Trophoblast cell (in vitro differentiated cells and primary cell): Measurements from ENCODE around the gene MCF2L.

Experiments used
- DNase-seq, 2 donors: peaks; one replicate each; pipeline ENCODE4 v3.0.0-alpha.2; 2016
- H2AFZ ChIP-seq: 2 replicates; pipeline ENCODE4 v1.6.1; 2013; ENCODE audit warnings: low read length, moderate library complexity, mild to moderate bottlenecking; ENCODE audit not compliant: insufficient read depth, poor library complexity
- H2AK5ac ChIP-seq: 2 replicates; pipeline ENCODE4 v1.6.1; 2013; ENCODE audit warnings: mild to moderate bottlenecking, low read length
- H2BK120ac ChIP-seq: 2 replicates; pipeline ENCODE4 v1.6.1; 2013; ENCODE audit warnings: low read length, mild to moderate bottlenecking, moderate library complexity; ENCODE audit not compliant: insufficient read depth, poor library complexity
- H2BK12ac ChIP-seq: 2 replicates; pipeline ENCODE4 v1.6.1; 2013; ENCODE audit warnings: mild to moderate bottlenecking, low read length, moderate library complexity
- H2BK5ac ChIP-seq: 2 replicates; pipeline ENCODE4 v1.6.1; 2013; ENCODE audit warnings: low read length, low read depth, moderate library complexity, mild to moderate bottlenecking; ENCODE audit not compliant: poor library complexity
- H3K14ac ChIP-seq: 2 replicates; pipeline ENCODE4 v1.6.1; 2013; ENCODE audit warnings: mild to moderate bottlenecking, low read length
- H3K18ac ChIP-seq: 2 replicates; pipeline ENCODE4 v1.6.1; 2013; ENCODE audit warnings: mild to moderate bottlenecking, low read length
- H3K23ac ChIP-seq: 2 replicates; pipeline ENCODE4 v1.6.1; 2013; ENCODE audit warnings: low read length
- H3K27ac ChIP-seq: 2 replicates; pipeline ENCODE4 v1.5.1; 2013; ENCODE audit warnings: low read depth, mild to moderate bottlenecking, inconsistent platforms, low read length, moderate library complexity
- H3K27me3 ChIP-seq: 2 replicates; pipeline ENCODE4 v1.6.1; 2013; ENCODE audit warnings: inconsistent platforms, mild to moderate bottlenecking, low read length, moderate library complexity; ENCODE audit not compliant: insufficient read depth
- H3K36me3 ChIP-seq, 2 experiments: 1 replicate in 1 of 2; 2 replicates in 1 of 2; pipeline ENCODE4 v1.6.1; 2013; ENCODE audit warnings: low read length in 2 of 2, mild to moderate bottlenecking in 2 of 2, moderate library complexity in 1 of 2; ENCODE audit not compliant: insufficient read depth in 2 of 2, control insufficient read depth in 1 of 2
- H3K4ac ChIP-seq: 2 replicates; pipeline ENCODE4 v1.6.1; 2013; ENCODE audit warnings: low read depth, mild to moderate bottlenecking, low read length, moderate library complexity
- H3K4me1 ChIP-seq, 2 experiments: 1 replicate in 1 of 2; 2 replicates in 1 of 2; pipeline ENCODE4 v1.6.1; 2013; ENCODE audit warnings: low read length in 2 of 2, mild to moderate bottlenecking in 2 of 2, moderate library complexity in 1 of 2; ENCODE audit not compliant: insufficient read depth in 2 of 2, control insufficient read depth in 1 of 2
- H3K4me2 ChIP-seq: 2 replicates; pipeline ENCODE4 v1.6.1; 2013; ENCODE audit warnings: inconsistent platforms, mild to moderate bottlenecking, low read length, moderate library complexity
- H3K4me3 ChIP-seq: 2 replicates; pipeline ENCODE4 v1.5.1; 2013; ENCODE audit warnings: mild to moderate bottlenecking, low read depth, low read length, inconsistent platforms
- H3K79me1 ChIP-seq: one replicate; pipeline ENCODE4 v1.6.1; 2013; ENCODE audit warnings: low read length
- H3K79me2 ChIP-seq: 2 replicates; pipeline ENCODE4 v1.6.1; 2013; ENCODE audit warnings: low read length, mild to moderate bottlenecking; ENCODE audit not compliant: control insufficient read depth, insufficient read depth, poor library complexity
- H3K9ac ChIP-seq: 2 replicates; pipeline ENCODE4 v1.6.1; 2013; ENCODE audit warnings: mild to moderate bottlenecking, low read length
- H3K9me3 ChIP-seq: 2 replicates; pipeline ENCODE4 v1.6.1; 2013; ENCODE audit warnings: low read depth, mild to moderate bottlenecking, control low read depth, inconsistent platforms, low read length; ENCODE audit not compliant: insufficient read depth
- H4K12ac ChIP-seq: 2 replicates; pipeline ENCODE4 v1.6.1; 2013; ENCODE audit warnings: low read depth, mild to moderate bottlenecking, low read length, moderate library complexity
- H4K8ac ChIP-seq: 2 replicates; pipeline ENCODE4 v1.6.1; 2013; ENCODE audit warnings: low read depth, mild to moderate bottlenecking, low read length, moderate library complexity
- H4K91ac ChIP-seq: one replicate; pipeline ENCODE4 v1.6.1; 2013; ENCODE audit warnings: low read depth, mild to moderate bottlenecking, low read length, moderate library complexity
- WGBS: extraction: QIAGEN DNeasy Blood & Tissue Kit; methylation state at CpG from one replicate; pipeline ENCODE4 v1.1.7; 2013; ENCODE audit warnings: missing lambda C conversion rate; ENCODE audit not compliant: insufficient read length, insufficient coverage; ENCODE audit errors: extremely low coverage; 5-methylcytosine and 5-hydroxymethylcytosine counted together

Gene MCF2L

DNA sequence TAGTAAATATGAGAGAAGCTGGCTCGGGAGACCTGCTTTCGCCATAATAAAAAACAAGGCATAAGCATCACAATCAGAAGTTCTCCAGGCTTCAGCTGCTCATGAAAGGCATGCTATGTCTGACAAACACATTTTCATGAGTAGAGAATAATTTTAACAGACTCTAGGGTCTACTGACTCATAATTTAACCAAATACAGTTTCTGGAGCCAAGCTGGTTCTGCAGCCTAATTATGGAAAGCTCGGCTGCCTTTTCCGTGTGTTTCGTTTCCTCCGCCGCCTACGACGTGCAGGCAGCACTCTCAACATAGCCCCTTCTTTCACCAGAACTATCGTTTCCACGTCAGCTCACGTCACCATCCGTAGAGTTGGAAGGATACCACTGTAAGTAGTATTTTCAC, 5.7 kb downstream of the MCF2L start:
- Histone ChIP-seq H3K9me3 (peaks cover 15% of the 10 kb centered on the region), H2AK5ac (no peak overlapping the region), H4K8ac (no peak overlapping the region), H4K12ac (no peak overlapping the region), H3K14ac (no peak overlapping the region), H4K91ac (no peak overlapping the region), H2BK12ac (no peak overlapping the region), H2BK5ac (no peak overlapping the region), H3K4ac (no peak overlapping the region), H3K27ac (no peak overlapping the region), H3K4me1 (no peaks in the 10 kb centered on the region), H3K79me1 (no peaks in the 10 kb centered on the region), H3K23ac (no peak overlapping the region), H2BK120ac (no peak overlapping the region), H2AFZ (no peak overlapping the region), H3K79me2 (no peaks in the 10 kb centered on the region), H3K18ac (no peak overlapping the region), H3K27me3 (peaks cover 7% of the 10 kb centered on the region), H3K4me2 (no peak overlapping the region), H3K36me3 (no peaks in the 10 kb centered on the region), H3K9ac (no peak overlapping the region), H3K4me3 (no peak overlapping the region)
- no peak for DNase-seq
- no CpG with 5 or more reads among the region's 13 CpGs for WGBS

DNA sequence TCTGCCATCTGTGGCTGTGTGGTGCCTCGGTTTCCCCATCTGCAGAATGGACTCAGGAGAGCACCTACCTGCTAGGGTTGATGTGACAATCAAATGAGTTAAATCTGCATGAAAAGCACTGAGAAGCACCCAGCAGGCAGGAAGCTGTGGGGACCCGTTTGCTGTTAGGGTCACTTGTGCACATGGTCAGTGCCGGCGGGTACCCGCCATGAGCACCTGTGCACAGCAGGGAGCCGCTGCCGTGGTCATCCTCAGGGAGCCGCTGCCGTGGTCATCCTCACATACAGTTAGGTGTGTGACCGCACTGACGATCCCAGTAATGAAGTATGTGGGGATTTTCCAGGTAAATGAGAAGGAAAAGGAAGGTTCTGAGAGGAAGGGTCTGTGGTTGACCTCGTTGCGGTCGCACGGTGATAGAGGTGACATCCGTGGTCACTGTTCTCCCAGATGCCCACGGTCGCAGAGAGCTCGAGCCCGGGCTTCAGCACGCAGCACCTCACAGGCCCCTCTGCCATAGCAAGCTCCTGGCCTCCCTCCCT, 6.5 kb downstream of the MCF2L start:
- Histone ChIP-seq H4K12ac (no peak overlapping the region), H3K4me2 (no peak overlapping the region), H3K79me2 (no peaks in the 10 kb centered on the region), H2BK12ac (no peak overlapping the region), H3K23ac (no peak overlapping the region), H4K8ac (no peak overlapping the region), H4K91ac (no peak overlapping the region), H2AFZ (no peak overlapping the region), H3K36me3 (no peaks in the 10 kb centered on the region), H3K9ac (no peak overlapping the region), H3K14ac (no peak overlapping the region), H2AK5ac (no peak overlapping the region), H2BK120ac (no peak overlapping the region), H3K18ac (no peak overlapping the region), H3K4me3 (no peak overlapping the region), H3K27me3 (peaks cover under 1% of the 10 kb centered on the region), H3K9me3 (peaks cover 17% of the 10 kb centered on the region), H3K4ac (no peak overlapping the region), H3K79me1 (no peaks in the 10 kb centered on the region), H3K4me1 (no peaks in the 10 kb centered on the region), H3K27ac (no peak overlapping the region), H2BK5ac (no peak overlapping the region)
- no peak for DNase-seq
- no CpG with 5 or more reads among the region's 21 CpGs for WGBS

DNA sequence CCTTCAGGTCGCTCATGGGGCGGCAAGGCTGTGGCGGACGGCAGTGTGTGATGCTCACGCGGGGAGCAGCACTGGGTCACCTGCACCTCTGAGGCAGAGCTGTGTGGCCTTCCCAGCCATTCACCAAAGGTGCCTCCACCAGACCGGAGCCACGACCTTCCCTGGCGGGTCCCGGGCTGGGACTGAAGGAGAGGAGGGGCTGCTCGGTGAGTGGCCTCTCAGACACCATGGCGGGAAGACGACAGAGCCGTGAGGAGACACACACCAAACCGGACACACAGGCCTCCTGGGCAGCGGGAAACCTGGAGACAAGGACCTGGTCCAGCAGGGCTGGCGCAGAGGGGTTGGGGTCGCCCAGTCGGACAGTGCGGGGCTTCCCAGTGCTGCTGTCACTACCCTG, 7.5 kb downstream of the MCF2L start:
- no peak for DNase-seq
- H3K4ac ChIP-seq: no peak overlapping the region
- H2BK5ac ChIP-seq: no peak overlapping the region
- no peak overlapping the region for H3K14ac ChIP-seq
- H2AK5ac ChIP-seq: no peak overlapping the region
- no peak overlapping the region for H3K4me3 ChIP-seq
- no peak overlapping the region for H4K12ac ChIP-seq
- H3K9me3 ChIP-seq: peaks cover 9% of the 10 kb centered on the region
- H3K27ac ChIP-seq: no peak overlapping the region
- no peaks in the 10 kb centered on the region for H3K27me3 ChIP-seq
- H3K79me2 ChIP-seq: no peaks in the 10 kb centered on the region
- no CpG with 5 or more reads among the region's 20 CpGs for WGBS
- H3K79me1 ChIP-seq: no peaks in the 10 kb centered on the region
- H3K9ac ChIP-seq: no peak overlapping the region
- H2BK120ac ChIP-seq: no peak overlapping the region
- H4K91ac ChIP-seq: no peak overlapping the region
- no peak overlapping the region for H3K23ac ChIP-seq
- H3K4me2 ChIP-seq: no peak overlapping the region
- H4K8ac ChIP-seq: no peak overlapping the region
- H3K4me1 ChIP-seq: no peaks in the 10 kb centered on the region
- H2AFZ ChIP-seq: no peak overlapping the region
- no peak overlapping the region for H3K18ac ChIP-seq
- no peaks in the 10 kb centered on the region for H3K36me3 ChIP-seq
- no peak overlapping the region for H2BK12ac ChIP-seq

DNA sequence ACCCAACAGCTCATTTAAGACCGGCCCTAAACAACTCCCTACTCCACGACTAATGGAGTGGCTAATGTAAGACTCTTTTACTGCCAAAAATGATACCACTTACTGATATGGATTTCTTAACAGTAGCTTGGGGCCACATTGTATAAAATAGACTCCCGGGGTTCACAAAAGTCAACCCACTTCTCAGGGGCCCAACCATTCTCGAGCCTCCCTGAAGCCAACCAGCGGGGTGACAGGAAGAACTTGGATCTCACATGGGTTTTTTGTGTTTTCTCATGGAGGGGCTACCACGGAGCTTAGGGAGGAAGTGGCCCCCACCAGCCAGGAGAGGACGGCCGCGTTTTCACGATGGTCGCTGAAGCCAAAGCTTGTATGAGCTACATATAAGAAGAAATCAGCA, 8.1 kb downstream of the MCF2L start:
- no peak overlapping the region for H3K18ac ChIP-seq
- H3K36me3 ChIP-seq: no peaks in the 10 kb centered on the region
- no peaks in the 10 kb centered on the region for H3K79me2 ChIP-seq
- H3K9me3 ChIP-seq: peaks cover 7% of the 10 kb centered on the region
- H3K4me3 ChIP-seq: no peak overlapping the region
- H4K12ac ChIP-seq: no peak overlapping the region
- WGBS: no CpG with 5 or more reads among the region's 11 CpGs
- H3K4me1 ChIP-seq: no peaks in the 10 kb centered on the region
- H4K91ac ChIP-seq: no peak overlapping the region
- H3K14ac ChIP-seq: no peak overlapping the region
- no peak overlapping the region for H2BK120ac ChIP-seq
- H3K4me2 ChIP-seq: no peak overlapping the region
- no peak overlapping the region for H3K4ac ChIP-seq
- no peak overlapping the region for H3K27ac ChIP-seq
- no peak for DNase-seq
- no peak overlapping the region for H3K23ac ChIP-seq
- H2BK12ac ChIP-seq: no peak overlapping the region
- no peak overlapping the region for H2AFZ ChIP-seq
- H3K9ac ChIP-seq: no peak overlapping the region
- no peaks in the 10 kb centered on the region for H3K79me1 ChIP-seq
- no peak overlapping the region for H4K8ac ChIP-seq
- no peak overlapping the region for H2BK5ac ChIP-seq
- no peaks in the 10 kb centered on the region for H3K27me3 ChIP-seq
- H2AK5ac ChIP-seq: no peak overlapping the region
